Pancreas (tissue), 10 donors: Measurements from ENCODE around the gene FKBP1C. TPM values are rescaled to one million over a fixed set of nuclear protein-coding genes. Genes with fewer than 3 reads are reported as not detected.
"Not testable (repeated sequence)": the region's sequence is repeated elsewhere in the genome, so short reads cannot be mapped to it uniquely, and the experiment has no call there.

Experiments
- ATAC-seq, 4 donors: fragments of 200-7000 bp; cut with Tn5 transposase; one replicate each; pipeline versions ENCODE4 v1.8.0 to v1.9.1; 2020; ENCODE audit warnings: mild to moderate bottlenecking in 4 of 4, moderate library complexity in 4 of 4
- DNase-seq, 6 donors: peaks; one replicate each; pipeline ENCODE4 v3.0.0-alpha.2; 2020
- FAIRE-seq: peaks from 2 replicates; lab custom pipeline; 2012; peaks lifted over from hg19 to GRCh38; lab: Jason Lieb, UNC
- H3K27ac ChIP-seq, 4 donors: fragments of 200-600 bp; sonication (generic); 1 replicate in 3 of 4; 2 replicates in 1 of 4; pipeline versions ENCODE4 v1.5.0 to v1.8.0; 2020
- H3K27me3 ChIP-seq, 4 donors: fragments of 200-600 bp; one replicate each; pipeline ENCODE4 v1.8.0; 2021
- H3K36me3 ChIP-seq, 3 donors: fragments of 200-600 bp; sonication (generic) in 1 of 3; one replicate each; pipeline versions ENCODE4 v1.5.0 to v1.8.0; 2020 to 2021
- H3K4me1 ChIP-seq, 3 donors: fragments of 200-600 bp; one replicate each; pipeline ENCODE4 v1.8.0; 2021
- H3K4me3 ChIP-seq, 4 donors: fragments of 200-600 bp; sonication (generic) in 2 of 4; one replicate each; pipeline versions ENCODE4 v1.5.0 to v1.8.0; 2020 to 2021
- H3K9me3 ChIP-seq, 4 donors: fragments of 200-600 bp; one replicate each; pipeline ENCODE4 v1.8.0; 2021
- WGBS, 2 donors: extraction: QIAGEN DNeasy Blood & Tissue Kit; methylation state at CpG; one replicate each; pipeline ENCODE4 v1.1.7; 2013; 5-methylcytosine and 5-hydroxymethylcytosine counted together
- intact Hi-C, 3 donors: fragments of 100-400 bp; cut with DNase I; formaldehyde crosslinking; loops; one replicate each; pipeline versions ENCODE4 v1.11.1 to v1.14.2; 2022
- polyA plus RNA-seq, 2 donors: library from polyadenylated mRNA; stranded (reverse); fragments of 200-250 nt; gene quantifications; one replicate each; pipeline ENCODE4 v1.2.3, GENCODE V29; 2013
- total RNA-seq, 6 donors: library from RNA; stranded (reverse); fragmentation: NEBNext Ultra II Directional in 4 of 6; extraction: Animal tissue kit (Norgen Biotek cat#: 25700) in 4 of 6; gene quantifications; one replicate each; pipeline versions ENCODE4 v1.2.1 to v1.2.4, GENCODE V29; 2021 to 2023
- TF ChIP-seq, protein P1 (sequence below), 4 donors: fragments of 200-600 bp; sonication (generic) in 3 of 4; IDR thresholded peaks; one replicate each; pipeline versions ENCODE4 v1.5.0 to v1.8.0; 2021; ENCODE audit warnings: antibody characterized with exemption in 4 of 4
- donor health status: healthy with polysubstance abuse.
- donor health status: DM: no; HTN: no; CAD: no; lungs with moderate emphysema.
- donor health status: DM: no; HTN: no; CAD: no.
- donor health status: control.
- donor health status: control.
- donor health status: Bipolar disorder and iron deficiency.
- donor health status: DM: yes; HTN: yes; CAD: no.
- donor health status: DM: no; HTN: no; CAD: no.
- donor health status: DM: no; HTN: no; CAD: no.
- donor health status: DM: yes; HTN: yes; CAD: no.

Gene FKBP1C
- total and polyA plus RNA-seq, 8 donors: 0.17 to 1.0 (median 0.48) TPM; not detected in 4

DNA sequence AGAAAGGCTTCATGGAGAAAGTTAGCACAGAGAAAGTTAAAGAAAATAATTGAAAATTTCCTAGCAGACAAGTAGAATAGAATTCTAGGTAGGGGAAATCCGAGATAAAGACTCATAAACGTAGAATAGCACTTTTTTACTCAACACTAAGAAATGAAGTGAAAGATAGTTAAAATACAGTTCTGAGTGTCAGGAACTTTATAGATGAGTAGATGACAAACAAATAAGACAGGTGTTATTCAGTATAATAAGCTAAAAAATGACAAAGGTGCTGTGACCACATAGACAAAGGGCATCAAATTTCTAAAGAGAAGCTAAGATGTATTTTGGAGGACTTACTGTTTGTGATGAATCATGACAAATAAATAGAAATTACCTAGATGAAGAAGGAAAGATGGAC, 12.9 kb downstream of the FKBP1C start:
- FAIRE-seq (no peak), DNase-seq (no peak), ATAC-seq (no peak)
- Histone ChIP-seq H3K9me3 (no peaks in the 10 kb centered on the region), H3K27me3 (no peaks in the 10 kb centered on the region), H3K4me1 (no peaks in the 10 kb centered on the region), H3K27ac (no peak overlapping the region), H3K4me3 (no peak overlapping the region), H3K36me3 (no peaks in the 10 kb centered on the region)
- intact Hi-C loops: no loop called here
- WGBS, 2 donors: 33 to 56% methylated on average over 2 of the region's 2 CpGs
- TF ChIP-seq, protein P1, sequence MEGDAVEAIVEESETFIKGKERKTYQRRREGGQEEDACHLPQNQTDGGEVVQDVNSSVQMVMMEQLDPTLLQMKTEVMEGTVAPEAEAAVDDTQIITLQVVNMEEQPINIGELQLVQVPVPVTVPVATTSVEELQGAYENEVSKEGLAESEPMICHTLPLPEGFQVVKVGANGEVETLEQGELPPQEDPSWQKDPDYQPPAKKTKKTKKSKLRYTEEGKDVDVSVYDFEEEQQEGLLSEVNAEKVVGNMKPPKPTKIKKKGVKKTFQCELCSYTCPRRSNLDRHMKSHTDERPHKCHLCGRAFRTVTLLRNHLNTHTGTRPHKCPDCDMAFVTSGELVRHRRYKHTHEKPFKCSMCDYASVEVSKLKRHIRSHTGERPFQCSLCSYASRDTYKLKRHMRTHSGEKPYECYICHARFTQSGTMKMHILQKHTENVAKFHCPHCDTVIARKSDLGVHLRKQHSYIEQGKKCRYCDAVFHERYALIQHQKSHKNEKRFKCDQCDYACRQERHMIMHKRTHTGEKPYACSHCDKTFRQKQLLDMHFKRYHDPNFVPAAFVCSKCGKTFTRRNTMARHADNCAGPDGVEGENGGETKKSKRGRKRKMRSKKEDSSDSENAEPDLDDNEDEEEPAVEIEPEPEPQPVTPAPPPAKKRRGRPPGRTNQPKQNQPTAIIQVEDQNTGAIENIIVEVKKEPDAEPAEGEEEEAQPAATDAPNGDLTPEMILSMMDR (IDR thresholded peaks at IDR 0.05): no peak

DNA sequence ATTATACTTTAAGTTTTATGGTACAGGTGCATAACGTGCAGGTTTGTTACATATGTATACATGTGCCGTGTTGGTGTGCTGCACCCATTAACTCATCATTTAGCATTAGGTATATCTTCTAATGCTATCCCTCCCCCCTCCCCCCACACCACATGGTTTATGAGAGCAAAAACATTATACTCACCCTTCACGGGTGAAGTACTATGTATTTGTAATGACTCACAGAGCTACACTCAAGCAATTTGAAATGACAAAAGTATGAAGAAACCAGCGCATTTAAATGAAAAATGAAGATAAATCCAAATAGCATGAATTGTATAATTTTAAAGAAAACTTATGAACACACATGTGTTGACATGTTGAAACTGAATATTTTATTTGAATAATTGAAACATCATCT, 14.7 kb downstream of the FKBP1C start:
- DNase-seq, intact Hi-C loops, H3K4me1 ChIP-seq, FAIRE-seq, H3K27me3 ChIP-seq, ATAC-seq, H3K36me3 ChIP-seq, H3K9me3 ChIP-seq, H3K27ac ChIP-seq, H3K4me3 ChIP-seq: not testable (repeated sequence)
- 50 to 54% methylated on average over 4 of the region's 4 CpGs for WGBS, 2 donors

DNA sequence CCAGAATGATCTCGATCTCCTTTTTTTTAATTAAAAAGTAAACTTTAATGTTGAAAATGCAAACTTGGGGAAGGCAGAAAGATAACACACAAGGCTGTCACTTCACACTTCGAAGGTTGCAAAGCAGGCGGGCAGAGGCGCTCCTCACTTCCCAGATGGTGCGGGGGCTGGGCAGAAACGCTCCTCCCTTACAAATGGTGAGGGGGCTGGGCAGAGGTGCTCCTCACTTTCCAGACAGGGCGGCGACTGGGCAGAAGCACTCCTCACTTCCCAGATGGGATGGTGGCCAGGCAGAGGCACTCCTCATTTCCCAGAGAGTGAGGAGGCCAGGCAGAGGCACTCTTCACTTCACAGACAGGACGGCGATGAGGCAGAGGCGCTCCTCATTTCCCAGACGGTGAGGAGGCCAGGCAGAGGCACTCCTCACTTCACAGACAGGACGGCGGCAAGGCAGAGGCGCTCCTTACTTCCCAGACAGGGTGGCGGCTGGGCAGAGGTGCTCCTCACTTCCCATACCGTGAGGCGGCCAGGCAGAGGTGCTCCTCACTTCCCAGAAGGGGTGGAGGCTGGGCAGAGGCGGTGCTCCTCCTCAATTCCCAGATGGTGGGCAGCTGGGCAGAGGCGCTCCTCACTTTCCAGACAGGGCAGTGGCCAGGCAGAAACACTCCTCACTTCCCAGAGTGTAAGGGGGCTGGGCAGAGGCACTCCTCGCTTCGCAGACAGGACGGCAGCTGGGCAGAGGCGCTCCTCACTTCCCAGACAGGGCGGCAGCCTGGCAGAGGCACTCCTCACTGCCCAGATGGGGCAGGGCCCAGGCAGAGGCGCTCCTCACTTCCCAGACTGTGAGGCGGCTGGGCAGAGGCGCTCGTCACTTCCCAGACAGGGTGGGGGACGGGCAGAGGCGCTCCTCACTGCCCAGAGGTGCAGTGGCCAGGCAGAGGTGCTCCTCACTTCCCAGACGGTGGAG, 16.9 kb downstream of the FKBP1C start:
- intact Hi-C loops, H3K4me3 ChIP-seq, H3K27ac ChIP-seq, FAIRE-seq, ATAC-seq, H3K4me1 ChIP-seq, H3K9me3 ChIP-seq, H3K36me3 ChIP-seq, H3K27me3 ChIP-seq: not testable (repeated sequence)
- DNase-seq: peak in 1 of 6 donors; percentile 47
- 82 to 84% methylated on average over 28 to 32 of the region's 32 CpGs for WGBS, 2 donors

DNA sequence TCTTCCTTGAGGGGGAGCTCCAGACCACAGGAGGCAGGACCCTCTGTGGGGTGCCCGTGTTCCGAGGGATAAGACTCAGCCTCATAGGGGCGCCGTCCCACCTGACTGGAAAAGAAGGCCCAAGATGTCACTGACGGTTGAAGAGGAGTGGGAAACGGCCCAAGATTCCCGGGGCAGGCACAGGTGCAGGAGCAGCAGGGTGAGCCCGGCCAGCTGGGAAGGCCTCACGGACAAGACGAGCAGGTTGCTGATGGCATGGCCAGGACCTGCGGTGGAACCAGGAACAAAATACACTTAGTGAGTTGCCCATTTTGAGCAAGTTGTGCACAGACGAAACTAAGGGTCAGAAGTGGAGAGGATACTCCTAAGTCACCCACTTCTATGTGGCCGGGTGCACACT, 18.8 kb downstream of the FKBP1C start:
- H3K9me3 ChIP-seq, FAIRE-seq, H3K27ac ChIP-seq, ATAC-seq, H3K4me1 ChIP-seq, H3K4me3 ChIP-seq, intact Hi-C loops, H3K27me3 ChIP-seq, H3K36me3 ChIP-seq: not testable (repeated sequence)
- peak in 1 of 6 donors; percentile 29 for DNase-seq
- 74 to 88% methylated on average over 12 to 13 of the region's 13 CpGs for WGBS, 2 donors

DNA sequence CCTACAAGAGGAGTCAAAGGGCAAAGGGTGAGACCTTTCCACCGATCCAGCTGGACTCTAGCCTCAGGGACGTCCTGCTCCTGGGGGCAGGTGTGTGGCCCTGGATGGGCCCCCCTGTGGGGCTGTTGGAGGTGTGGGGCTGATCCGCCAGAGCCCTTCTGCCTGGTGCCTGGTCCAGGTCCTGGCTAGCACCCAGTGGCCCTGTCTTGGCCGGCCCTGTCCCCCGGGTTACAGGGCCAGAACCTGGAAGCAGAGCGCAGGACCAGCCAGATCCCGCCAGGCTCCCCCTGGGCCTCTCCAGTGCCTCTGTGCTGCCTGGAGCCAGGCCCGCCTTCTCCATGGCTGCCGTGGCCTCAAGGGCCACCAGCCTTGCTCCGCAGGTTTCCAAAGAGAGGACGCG, 19.2 kb downstream of the FKBP1C start:
- DNase-seq: peak in 1 of 6 donors; percentile 31
- ATAC-seq, FAIRE-seq, H3K27ac ChIP-seq, H3K9me3 ChIP-seq, intact Hi-C loops, H3K27me3 ChIP-seq, H3K36me3 ChIP-seq, H3K4me1 ChIP-seq, H3K4me3 ChIP-seq: not testable (repeated sequence)
- 69 to 79% methylated on average over 10 to 12 of the region's 12 CpGs for WGBS, 2 donors

DNA sequence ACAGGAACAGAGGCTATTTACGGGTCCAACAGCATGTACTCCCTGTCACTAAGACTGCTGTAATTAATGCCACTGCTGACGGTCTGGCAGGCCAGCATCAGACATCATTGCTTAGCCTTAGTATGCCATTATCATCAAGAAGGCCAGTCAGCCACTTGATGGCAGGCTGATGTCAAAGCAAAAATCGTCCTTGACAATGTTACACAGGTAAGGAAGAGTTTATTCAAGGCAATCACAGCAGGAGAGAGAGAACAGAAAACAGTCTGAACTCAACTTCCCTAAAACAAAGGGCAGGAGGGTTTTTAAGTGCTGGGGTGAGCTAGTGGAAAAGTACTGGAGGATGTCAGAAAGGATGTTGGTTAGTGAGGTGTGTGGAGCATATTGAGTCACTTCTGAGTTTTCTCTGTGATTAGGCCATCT, 25.1 kb downstream of the FKBP1C start:
- Histone ChIP-seq H3K27ac (no peak overlapping the region), H3K36me3 (no peaks in the 10 kb centered on the region), H3K4me1 (no peaks in the 10 kb centered on the region), H3K4me3 (no peak overlapping the region), H3K27me3 (no peaks in the 10 kb centered on the region), H3K9me3 (no peaks in the 10 kb centered on the region)
- intact Hi-C loops: no loop called here
- TF ChIP-seq, protein P1 (IDR thresholded peaks at IDR 0.05): no peak
- no peak for FAIRE-seq
- no peak for DNase-seq
- 34 to 39% methylated on average over 3 of the region's 3 CpGs for WGBS, 2 donors
- ATAC-seq: no peak

DNA sequence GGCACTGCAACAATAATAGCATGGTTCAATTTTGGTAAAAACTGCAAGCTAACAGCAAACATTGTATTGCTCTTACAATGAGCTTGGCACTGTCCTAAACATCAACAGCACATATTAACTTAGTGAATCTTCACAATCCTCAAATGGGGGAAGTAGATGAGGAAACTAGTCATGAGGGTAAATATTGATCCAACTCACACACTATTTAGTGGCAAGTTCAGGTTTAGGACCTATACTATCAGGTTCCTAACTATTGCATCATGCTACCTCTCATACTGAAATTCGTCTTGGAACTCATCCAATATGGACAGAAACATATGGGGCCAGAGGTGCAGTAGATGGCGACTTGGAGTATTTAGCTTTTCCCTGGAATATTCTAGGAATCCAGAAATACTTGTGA, 34.2 kb downstream of the FKBP1C start:
- Histone ChIP-seq H3K9me3 (no peaks in the 10 kb centered on the region), H3K36me3 (no peaks in the 10 kb centered on the region), H3K4me3 (no peak overlapping the region), H3K4me1 (no peaks in the 10 kb centered on the region), H3K27me3 (no peaks in the 10 kb centered on the region), H3K27ac (no peak overlapping the region)
- TF ChIP-seq, protein P1 (IDR thresholded peaks at IDR 0.05): no peak
- intact Hi-C loops: no loop called here
- ATAC-seq (no peak), DNase-seq (no peak), FAIRE-seq (no peak)
- WGBS, 2 donors: 43 to 47% methylated on average over 2 of the region's 2 CpGs
